HepG2 (cell line): Measurements from ENCODE around the gene CRADD. TPM values are rescaled to one million over a fixed set of nuclear protein-coding genes. Genes with fewer than 3 reads are reported as not detected.
A peak's percentile ranks its signal among the peaks of the same experiment; 100 is the strongest.

ENCODE experiments used
- ADNP ChIP-seq: sonication (generic); formaldehyde crosslinking; IDR thresholded peaks from 2 replicates; pipeline ENCODE4 v1.4.0; 2020; ENCODE audit warnings: missing genetic modification reagents
- ARNT2 ChIP-seq: sonication (generic); formaldehyde crosslinking; IDR thresholded peaks from 2 replicates; pipeline ENCODE4 v1.8.0; 2022; ENCODE audit warnings: mild to moderate bottlenecking, low read depth, missing genetic modification reagents, moderate library complexity
- CREB3 ChIP-seq: sonication (generic); formaldehyde crosslinking; IDR thresholded peaks from 2 replicates; pipeline ENCODE4 v1.5.0; 2020; ENCODE audit warnings: missing genetic modification reagents
- MTF1 ChIP-seq: sonication (generic); formaldehyde crosslinking; IDR thresholded peaks from 2 replicates; pipeline ENCODE4 v1.5.0; 2020; ENCODE audit warnings: missing genetic modification reagents
- ZFAT ChIP-seq: sonication (generic); formaldehyde crosslinking; conservative IDR thresholded peaks from 2 replicates; pipeline ENCODE4 v1.8.1; 2023; ENCODE audit warnings: missing genetic modification reagents, inconsistent platforms
- ZKSCAN1 ChIP-seq: fragments of 150-350 bp; IDR thresholded peaks from 2 replicates; pipeline ENCODE4 v1.6.1; 2014; ENCODE audit warnings: low read length
- ZNF407 ChIP-seq: sonication (generic); formaldehyde crosslinking; IDR thresholded peaks from one replicate; pipeline ENCODE4 v1.5.1; 2020; ENCODE audit warnings: mild to moderate bottlenecking, missing genetic modification reagents; ENCODE audit errors: not compliant biosample characterization
- ZNF530 ChIP-seq: sonication (generic); formaldehyde crosslinking; IDR thresholded peaks from 2 replicates; pipeline ENCODE4 v1.5.0; 2020; ENCODE audit warnings: low read depth, mild to moderate bottlenecking, missing genetic modification reagents
- ZNF660 ChIP-seq: sonication (generic); formaldehyde crosslinking; IDR thresholded peaks from 2 replicates; pipeline ENCODE4 v1.5.1; 2020; ENCODE audit warnings: mild to moderate bottlenecking, low read depth, missing genetic modification reagents, borderline replicate concordance
- ZSCAN25 ChIP-seq: sonication (generic); formaldehyde crosslinking; IDR thresholded peaks from 2 replicates; pipeline ENCODE4 v1.8.0; 2022; ENCODE audit warnings: mild to moderate bottlenecking, missing genetic modification reagents
- polyA plus RNA-seq, 8 experiments: library from polyadenylated mRNA; depleted of rRNA in 3 of 8; stranded (reverse) in 7 of 8; unstranded in 1 of 8; fragments of >200 nt; fragmentation: Illumina TruSeq in 4 of 8; extraction: Trizol in 4 of 8; gene quantifications; 2 replicates each; pipeline versions ENCODE4 v1.2.1 to v1.2.3, GENCODE V29; 2011 to 2016; ENCODE audit warnings: low read depth in 4 of 8, missing spikeins in 1 of 8, mixed read lengths in 1 of 8; ENCODE audit not compliant: insufficient read depth in 1 of 8
- total RNA-seq, 5 experiments: library from RNA; depleted of rRNA; stranded (reverse); fragments of >200 nt; fragmentation: Illumina TruSeq; extraction: Trizol; gene quantifications; 2 replicates each; pipeline ENCODE4 v1.2.3, GENCODE V29; 2016; ENCODE audit warnings: low read depth in 1 of 5
- TF ChIP-seq, protein P1 (sequence below): sonication (generic); formaldehyde crosslinking; IDR thresholded peaks from 2 replicates; pipeline ENCODE4 v1.4.0; 2020; ENCODE audit warnings: low read depth, missing genetic modification reagents
- TF ChIP-seq, protein P2 (sequence below): sonication (generic); formaldehyde crosslinking; IDR thresholded peaks from 2 replicates; pipeline ENCODE4 v1.4.0; 2020; ENCODE audit warnings: missing genetic modification reagents, low read depth, mild to moderate bottlenecking, borderline replicate concordance

Gene CRADD
- total and polyA plus RNA-seq, 2 of the 13 experiments (the other 11 are each of a cell fraction or from before 2014, with no cell fraction given) = 12.4 to 18.8 TPM

DNA sequence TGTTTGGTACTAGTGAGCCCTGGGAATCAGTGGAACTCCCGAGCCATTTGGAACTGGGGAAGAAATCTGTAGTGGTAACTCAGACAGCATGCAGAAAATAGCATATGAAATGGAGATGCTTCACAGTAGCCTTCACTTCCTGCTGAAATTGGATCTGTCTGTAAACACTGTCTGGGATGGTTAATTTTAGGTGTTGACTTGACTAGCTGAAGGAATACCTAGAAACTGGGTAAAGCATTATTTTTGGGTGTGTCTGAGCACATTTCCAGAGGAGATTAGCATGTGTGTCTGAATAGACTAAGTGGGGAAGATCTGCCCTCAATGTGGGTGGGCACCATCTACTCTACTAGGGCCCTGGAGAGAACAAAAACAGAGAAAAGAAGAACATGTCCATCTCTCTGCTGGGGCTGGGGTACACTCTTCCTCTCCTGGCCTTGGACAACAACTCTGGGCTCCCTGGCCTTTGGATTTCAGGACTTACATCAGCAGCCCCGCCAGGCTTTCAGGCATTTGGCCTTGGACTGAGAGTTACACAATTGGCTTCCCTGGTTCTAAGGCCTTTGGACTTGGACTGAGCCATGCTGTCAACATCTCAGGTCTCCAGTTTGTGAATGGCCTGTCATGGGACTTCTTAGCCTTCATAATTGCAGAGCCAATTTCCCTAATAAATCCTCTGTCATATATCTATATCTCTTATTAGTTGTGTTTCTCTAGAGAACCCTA lies 14.0 kb upstream of the CRADD start (continued):
- no peak for TF ChIP-seq ZNF407 (CRISPR knock-in tag)
- TF ChIP-seq ZKSCAN1 = no peak
- TF ChIP-seq, protein P1, sequence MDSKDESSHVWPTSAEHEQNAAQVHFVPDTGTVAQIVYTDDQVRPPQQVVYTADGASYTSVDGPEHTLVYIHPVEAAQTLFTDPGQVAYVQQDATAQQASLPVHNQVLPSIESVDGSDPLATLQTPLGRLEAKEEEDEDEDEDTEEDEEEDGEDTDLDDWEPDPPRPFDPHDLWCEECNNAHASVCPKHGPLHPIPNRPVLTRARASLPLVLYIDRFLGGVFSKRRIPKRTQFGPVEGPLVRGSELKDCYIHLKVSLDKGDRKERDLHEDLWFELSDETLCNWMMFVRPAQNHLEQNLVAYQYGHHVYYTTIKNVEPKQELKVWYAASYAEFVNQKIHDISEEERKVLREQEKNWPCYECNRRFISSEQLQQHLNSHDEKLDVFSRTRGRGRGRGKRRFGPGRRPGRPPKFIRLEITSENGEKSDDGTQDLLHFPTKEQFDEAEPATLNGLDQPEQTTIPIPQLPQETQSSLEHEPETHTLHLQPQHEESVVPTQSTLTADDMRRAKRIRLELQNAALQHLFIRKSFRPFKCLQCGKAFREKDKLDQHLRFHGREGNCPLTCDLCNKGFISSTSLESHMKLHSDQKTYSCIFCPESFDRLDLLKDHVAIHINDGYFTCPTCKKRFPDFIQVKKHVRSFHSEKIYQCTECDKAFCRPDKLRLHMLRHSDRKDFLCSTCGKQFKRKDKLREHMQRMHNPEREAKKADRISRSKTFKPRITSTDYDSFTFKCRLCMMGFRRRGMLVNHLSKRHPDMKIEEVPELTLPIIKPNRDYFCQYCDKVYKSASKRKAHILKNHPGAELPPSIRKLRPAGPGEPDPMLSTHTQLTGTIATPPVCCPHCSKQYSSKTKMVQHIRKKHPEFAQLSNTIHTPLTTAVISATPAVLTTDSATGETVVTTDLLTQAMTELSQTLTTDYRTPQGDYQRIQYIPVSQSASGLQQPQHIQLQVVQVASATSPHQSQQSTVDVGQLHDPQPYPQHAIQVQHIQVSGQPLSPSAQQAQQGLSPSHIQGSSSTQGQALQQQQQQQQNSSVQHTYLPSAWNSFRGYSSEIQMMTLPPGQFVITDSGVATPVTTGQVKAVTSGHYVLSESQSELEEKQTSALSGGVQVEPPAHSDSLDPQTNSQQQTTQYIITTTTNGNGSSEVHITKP (CRISPR knock-in tag) = peak; percentile 90
- TF ChIP-seq ZSCAN25 = peak; percentile 44; the same call in 1 of the 2 replicates
- TF ChIP-seq ZNF530 (CRISPR knock-in tag) = no peak
- peak; percentile 36; the same call in 1 of the 2 replicates for TF ChIP-seq ADNP (CRISPR knock-in tag)
- no peak for TF ChIP-seq ZFAT (CRISPR knock-in tag)
- no peak for TF ChIP-seq MTF1 (CRISPR knock-in tag)
- peak; percentile 53; the same call in 1 of the 2 replicates for TF ChIP-seq ARNT2 (CRISPR knock-in tag)
- TF ChIP-seq, protein P2, sequence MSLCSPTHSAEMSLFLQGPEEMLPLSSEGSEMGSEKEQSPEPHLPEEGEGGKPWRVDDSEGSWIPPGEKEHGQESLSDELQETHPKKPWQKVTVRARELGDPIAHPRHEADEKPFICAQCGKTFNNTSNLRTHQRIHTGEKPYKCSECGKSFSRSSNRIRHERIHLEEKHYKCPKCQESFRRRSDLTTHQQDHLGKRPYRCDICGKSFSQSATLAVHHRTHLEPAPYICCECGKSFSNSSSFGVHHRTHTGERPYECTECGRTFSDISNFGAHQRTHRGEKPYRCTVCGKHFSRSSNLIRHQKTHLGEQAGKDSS (CRISPR knock-in tag) = no peak
- TF ChIP-seq ZNF660 (CRISPR knock-in tag) = no peak
- no peak for TF ChIP-seq CREB3 (CRISPR knock-in tag)
